RWPE1 (cell line): ENCODE measurements around the gene PHYKPL.
A peak's percentile ranks its signal among the peaks of the same experiment; 100 is the strongest.

ENCODE experiments used
- CTCF ChIA-PET: fragments of 350-600 bp; sonication (Branson Sonifier 250); formaldehyde crosslinking; extraction: SDS; loops from one replicate; lab custom pipeline; 2021; lab: Yijun Ruan, JAX
- POLR2A ChIA-PET: fragments of 400-600 bp; formaldehyde crosslinking; extraction: SDS; loops from one replicate; lab custom pipeline; 2020; ENCODE audit warnings: antibody characterized with exemption; ENCODE audit not compliant: low non-redundant PET; lab: Yijun Ruan, JAX
- DNase-seq: peaks from one replicate; pipeline ENCODE4 v3.0.0; 2012; ENCODE audit warnings: low spot score
- H3K27ac ChIP-seq: fragments of 450-650 bp; 2 replicates; pipeline ENCODE4 v1.5.1; 2017
- TF ChIP-seq, protein P1 (sequence below): fragments of 450-650 bp; conservative IDR thresholded peaks from 2 replicates; pipeline ENCODE4 v1.5.1; 2017; ENCODE audit warnings: low read depth, mild to moderate bottlenecking

The PHYKPL gene

DNA sequence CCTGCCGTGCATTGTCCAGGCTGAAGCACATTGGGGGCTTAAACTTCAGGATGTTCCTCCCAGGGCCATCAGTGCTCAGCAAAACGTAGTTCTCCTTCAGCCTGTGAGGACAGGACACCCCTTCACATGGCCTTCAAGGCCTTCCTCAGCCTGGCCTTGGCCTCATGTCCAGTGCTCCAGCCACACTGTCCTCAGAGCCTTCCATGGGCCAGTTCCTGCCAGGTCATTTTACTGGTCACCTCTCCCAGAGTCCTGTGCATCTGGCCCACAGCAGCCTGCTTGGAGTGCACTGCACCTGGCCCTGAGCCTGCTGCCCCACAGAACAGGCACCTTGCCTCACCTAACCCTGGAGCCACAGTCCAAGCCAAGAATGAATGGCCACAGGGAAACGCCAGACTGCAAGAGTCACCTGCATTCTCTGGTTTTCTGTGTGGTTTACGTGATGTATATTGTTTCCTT, 19.6 kb downstream of the PHYKPL start:
- DNase-seq, result no peak
- ChIA-PET CTCF (interaction anchor here (1.1 kb wide), 1 partner anchor 22 kb away, joined by 3 read pairs; no protein-coding TSS in a partner anchor), POLR2A (interaction anchor here (0.6 to 1.9 kb wide), 2 partner anchors 9 to 21 kb away, joined by 3 to 7 read pairs; partner anchors contain the start of gene HNRNPAB)
- TF ChIP-seq, protein P1, sequence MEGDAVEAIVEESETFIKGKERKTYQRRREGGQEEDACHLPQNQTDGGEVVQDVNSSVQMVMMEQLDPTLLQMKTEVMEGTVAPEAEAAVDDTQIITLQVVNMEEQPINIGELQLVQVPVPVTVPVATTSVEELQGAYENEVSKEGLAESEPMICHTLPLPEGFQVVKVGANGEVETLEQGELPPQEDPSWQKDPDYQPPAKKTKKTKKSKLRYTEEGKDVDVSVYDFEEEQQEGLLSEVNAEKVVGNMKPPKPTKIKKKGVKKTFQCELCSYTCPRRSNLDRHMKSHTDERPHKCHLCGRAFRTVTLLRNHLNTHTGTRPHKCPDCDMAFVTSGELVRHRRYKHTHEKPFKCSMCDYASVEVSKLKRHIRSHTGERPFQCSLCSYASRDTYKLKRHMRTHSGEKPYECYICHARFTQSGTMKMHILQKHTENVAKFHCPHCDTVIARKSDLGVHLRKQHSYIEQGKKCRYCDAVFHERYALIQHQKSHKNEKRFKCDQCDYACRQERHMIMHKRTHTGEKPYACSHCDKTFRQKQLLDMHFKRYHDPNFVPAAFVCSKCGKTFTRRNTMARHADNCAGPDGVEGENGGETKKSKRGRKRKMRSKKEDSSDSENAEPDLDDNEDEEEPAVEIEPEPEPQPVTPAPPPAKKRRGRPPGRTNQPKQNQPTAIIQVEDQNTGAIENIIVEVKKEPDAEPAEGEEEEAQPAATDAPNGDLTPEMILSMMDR, result no peak
- H3K27ac ChIP-seq, result peak overlapping the region; percentile 60

DNA sequence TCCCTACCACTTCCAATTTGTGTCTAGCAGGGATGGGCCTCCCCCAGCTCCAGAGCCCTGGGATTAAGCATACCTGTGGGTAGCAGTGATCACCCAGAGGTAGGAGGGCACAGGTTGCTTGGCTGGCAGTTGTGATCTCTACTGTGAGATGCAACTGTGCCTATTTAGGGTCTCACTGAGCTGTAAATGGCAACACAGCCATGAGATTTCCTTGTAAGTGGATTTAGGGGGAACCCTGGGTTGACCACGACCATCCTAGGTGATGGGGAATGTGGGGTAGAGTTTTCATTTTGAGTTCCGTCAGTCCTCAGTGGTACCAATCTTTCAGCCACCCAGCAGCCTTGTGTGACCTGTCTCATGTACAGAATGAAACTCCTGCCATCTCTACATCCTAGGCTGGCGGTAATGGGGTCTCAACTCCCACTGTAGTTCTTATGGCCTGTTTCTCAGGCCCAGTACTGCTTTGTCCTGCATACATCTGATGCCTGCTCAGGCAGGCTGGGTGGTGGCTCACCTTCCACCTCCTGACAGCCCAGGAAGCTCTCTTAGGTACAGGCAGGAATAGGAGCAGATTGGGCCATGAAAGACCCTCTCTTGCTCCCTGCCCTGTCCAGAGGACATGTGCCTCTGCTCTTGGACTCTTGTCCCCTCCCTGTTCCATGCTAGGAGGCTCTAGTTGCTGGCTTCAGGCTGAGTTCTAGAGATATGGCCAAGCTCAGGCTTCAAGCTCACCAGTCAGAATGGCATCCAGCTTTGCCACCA, 20.2 kb downstream of the PHYKPL start:
- ChIA-PET CTCF (interaction anchor here (1.1 kb wide), 1 partner anchor 22 kb away, joined by 3 read pairs; no protein-coding TSS in a partner anchor), POLR2A (interaction anchor here (1.9 kb wide), 1 partner anchor 8 kb away, joined by 7 read pairs; the partner anchor contains the start of gene HNRNPAB)
- DNase-seq, result no peak
- TF ChIP-seq, protein P1, result no peak
- peak overlapping the region; percentile 60 for H3K27ac ChIP-seq

DNA sequence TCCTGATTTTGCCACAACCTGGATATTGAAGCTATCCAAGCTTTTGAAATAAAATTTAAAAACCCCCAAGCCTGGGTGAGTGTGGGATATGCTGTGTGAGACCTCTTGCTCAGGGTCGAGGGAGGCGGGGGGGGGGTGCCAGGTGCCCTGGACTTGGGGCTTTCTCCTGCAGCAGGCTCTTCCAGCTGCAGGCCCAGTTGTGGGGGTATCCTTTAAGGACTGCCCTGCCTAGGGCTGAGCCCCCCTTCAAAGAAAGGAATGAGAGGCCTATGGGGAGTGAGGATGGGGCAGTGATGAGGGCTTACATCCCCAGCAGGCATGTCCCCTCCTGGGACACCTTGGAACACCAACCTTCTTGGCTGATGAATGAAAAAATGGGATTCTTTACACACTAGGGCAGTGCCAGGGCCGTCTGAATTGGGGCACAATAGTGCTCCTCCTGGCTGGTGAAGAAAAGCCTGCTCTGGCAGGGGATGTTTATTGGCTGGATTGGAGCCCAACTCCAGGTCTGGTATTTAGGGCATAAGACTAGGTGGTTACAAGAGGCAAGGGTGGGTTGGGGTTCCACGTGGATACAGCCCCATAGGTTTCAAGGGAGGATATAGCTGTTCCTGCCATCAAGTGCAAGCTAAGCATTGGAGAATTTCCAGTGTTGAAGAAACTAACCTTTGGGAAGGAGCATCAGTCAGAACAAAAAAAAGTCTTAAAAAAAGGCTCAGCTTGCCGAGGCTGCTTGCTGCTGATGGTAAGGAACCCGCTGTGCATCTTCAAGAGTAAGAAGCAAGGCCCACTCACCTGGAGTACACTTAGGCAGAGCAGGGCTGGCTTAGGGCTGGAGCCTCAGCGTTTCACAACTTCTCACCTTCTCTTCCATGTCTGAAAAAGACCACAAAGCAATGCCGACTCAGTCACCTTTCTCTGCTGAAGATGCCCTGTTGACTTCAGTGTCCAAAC, 21.2 kb downstream of the PHYKPL start:
- H3K27ac ChIP-seq, result peak overlapping the region; percentile 60
- no peak for DNase-seq
- ChIA-PET CTCF (interaction anchor here (1.1 kb wide), 1 partner anchor 23 kb away, joined by 3 read pairs; no protein-coding TSS in a partner anchor), POLR2A (no interaction called here)
- TF ChIP-seq, protein P1, result no peak

DNA sequence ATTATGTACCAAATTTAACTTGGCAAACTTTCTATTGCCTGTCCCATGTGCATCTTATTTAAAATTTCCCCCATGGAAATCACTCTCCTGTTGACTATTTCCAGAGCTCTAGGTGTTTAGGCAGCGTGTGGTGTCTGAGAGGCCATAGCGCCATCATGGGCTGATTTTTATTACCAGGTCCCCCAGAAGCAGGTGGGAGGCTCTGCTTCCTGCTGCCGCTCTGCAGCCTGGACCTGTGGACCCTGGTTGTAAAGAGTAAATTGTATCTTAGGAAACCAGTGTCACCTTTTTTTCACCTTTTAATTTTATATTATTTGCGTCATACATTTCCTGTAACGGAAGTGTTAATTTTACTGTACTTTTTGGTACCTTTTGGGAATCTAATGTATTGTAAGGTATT, 21.9 kb downstream of the PHYKPL start:
- POLR2A ChIA-PET, result no interaction called here
- CTCF ChIA-PET, result no interaction called here
- TF ChIP-seq, protein P1, result no peak

DNA sequence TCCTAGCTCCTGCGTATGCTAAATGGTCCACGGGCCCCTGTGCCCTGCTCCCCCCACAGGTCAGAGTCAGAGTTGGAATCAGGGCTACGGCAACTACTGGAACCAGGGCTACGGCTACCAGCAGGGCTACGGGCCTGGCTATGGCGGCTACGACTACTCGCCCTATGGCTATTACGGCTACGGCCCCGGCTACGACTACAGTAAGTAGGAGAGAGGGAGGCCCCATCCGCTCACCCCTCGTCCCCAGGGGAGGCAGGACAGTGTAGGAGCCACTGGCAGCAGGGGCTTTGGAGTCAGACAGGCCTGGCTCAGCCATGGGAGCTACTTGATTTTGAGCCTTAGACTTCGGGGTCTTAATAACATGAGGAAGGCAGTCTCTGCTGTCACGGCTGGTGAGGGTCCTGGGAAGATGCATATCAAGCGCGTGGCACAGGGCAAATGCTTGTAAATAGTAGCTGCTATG, 22.5 kb downstream of the PHYKPL start:
- ChIA-PET CTCF (interaction anchor here (0.6 kb wide), 1 partner anchor 1851 kb away, joined by 3 read pairs; no protein-coding TSS in a partner anchor), POLR2A (no interaction called here)
- DNase-seq, result no peak
- peak overlapping the region; percentile 60 for H3K27ac ChIP-seq
- TF ChIP-seq, protein P1, result no peak

More for the DNA sequence above, 21.9 kb downstream of the PHYKPL start:
- H3K27ac ChIP-seq, result peak overlapping the region; percentile 60
- DNase-seq, result no peak
